Fibroblast of lung (primary cell): ENCODE measurements around the gene SLC7A6. TPM values are rescaled to one million over a fixed set of nuclear protein-coding genes. Genes with fewer than 3 reads are reported as not detected.

Source experiments
- DNase-seq, 2 donors: peaks; one replicate each; pipeline versions ENCODE4 v3.0.0 to v3.0.0-alpha.2; 2010; ENCODE audit warnings: low read depth in 2 of 2
- H2AFZ ChIP-seq: 2 replicates; pipeline ENCODE4 v1.5.1; 2012; ENCODE audit warnings: low read length, control low read depth, inconsistent platforms
- H3K27ac ChIP-seq: 2 replicates; pipeline ENCODE4 v1.5.1; 2011; ENCODE audit warnings: low read length, control low read depth; ENCODE audit not compliant: insufficient read depth
- H3K27me3 ChIP-seq: 2 replicates; pipeline ENCODE4 v1.5.1; 2011; ENCODE audit warnings: mild to moderate bottlenecking, low read length; ENCODE audit not compliant: control insufficient read depth, insufficient read depth
- H3K36me3 ChIP-seq: 2 replicates; pipeline ENCODE4 v1.5.1; 2011; ENCODE audit warnings: low read length; ENCODE audit not compliant: control insufficient read depth, insufficient read depth
- H3K4me1 ChIP-seq: 2 replicates; pipeline ENCODE4 v1.5.1; 2011; ENCODE audit warnings: low read length; ENCODE audit not compliant: control insufficient read depth, insufficient read depth; ENCODE audit errors: extremely low read depth
- H3K4me2 ChIP-seq: 2 replicates; pipeline ENCODE4 v1.5.1; 2011; ENCODE audit warnings: low read length, control low read depth; ENCODE audit not compliant: insufficient read depth; ENCODE audit errors: extremely low read depth
- H3K4me3 ChIP-seq, 4 experiments: fragments of 200-600 bp in 1 of 4; sonication (generic) in 1 of 4; replicated peaks in 1 of 4; 2 replicates each; pipeline ENCODE4 v1.5.1; 2011 to 2016; ENCODE audit warnings: low read length in 4 of 4, low read depth in 3 of 4, mild to moderate bottlenecking in 3 of 4, control low read depth in 2 of 4, inconsistent platforms in 1 of 4, mixed read lengths in 1 of 4; ENCODE audit not compliant: insufficient read depth in 1 of 4; ENCODE audit errors: control extremely low read depth in 1 of 4
- H3K79me2 ChIP-seq: 2 replicates; pipeline ENCODE4 v1.5.1; 2012; ENCODE audit warnings: mild to moderate bottlenecking, low read length, inconsistent platforms; ENCODE audit not compliant: control insufficient read depth, insufficient read depth
- H3K9ac ChIP-seq: 2 replicates; pipeline ENCODE4 v1.5.1; 2011; ENCODE audit warnings: mild to moderate bottlenecking, low read length, control low read depth; ENCODE audit not compliant: insufficient read depth
- H3K9me3 ChIP-seq: 2 replicates; pipeline ENCODE4 v1.5.1; 2012; ENCODE audit warnings: low read depth, low read length; ENCODE audit not compliant: control insufficient read depth, insufficient read depth
- H4K20me1 ChIP-seq: 2 replicates; pipeline ENCODE4 v1.5.1; 2011; ENCODE audit warnings: low read length; ENCODE audit not compliant: control insufficient read depth, insufficient read depth; ENCODE audit errors: extremely low read depth
- EZH2 ChIP-seq: IDR thresholded peaks from 2 replicates; pipeline ENCODE4 v1.5.1; 2012; ENCODE audit warnings: low read length, control low read depth, mild to moderate bottlenecking; ENCODE audit errors: missing control alignments
- polyA plus RNA-seq, 2 donors: library from polyadenylated mRNA; depleted of rRNA in 1 of 2; stranded (reverse) in 1 of 2; unstranded in 1 of 2; fragments of >200 nt; gene quantifications; 2 replicates each; pipeline ENCODE4 v1.2.1, GENCODE V29; 2011 to 2012; ENCODE audit warnings: missing spikeins in 1 of 2
- total RNA-seq: library from RNA; depleted of rRNA; stranded (reverse); fragments of >200 nt; gene quantifications from 2 replicates; pipeline ENCODE4 v1.2.1, GENCODE V29; 2014
- TF ChIP-seq, protein P1 (sequence below), 2 donors: IDR thresholded peaks in 1 of 2; conservative IDR thresholded peaks in 1 of 2; 1 replicate in 1 of 2; 2 replicates in 1 of 2; pipeline ENCODE4 v1.5.1; 2011 to 2012; ENCODE audit warnings: low read length in 2 of 2, control low read depth in 1 of 2, inconsistent platforms in 1 of 2, low read depth in 1 of 2, mild to moderate bottlenecking in 1 of 2

The SLC7A6 gene
- total and polyA plus RNA-seq, 2 donors (not counting 1 experiment from before 2014, with no cell fraction given), result 11.9 to 19.0 TPM

DNA sequence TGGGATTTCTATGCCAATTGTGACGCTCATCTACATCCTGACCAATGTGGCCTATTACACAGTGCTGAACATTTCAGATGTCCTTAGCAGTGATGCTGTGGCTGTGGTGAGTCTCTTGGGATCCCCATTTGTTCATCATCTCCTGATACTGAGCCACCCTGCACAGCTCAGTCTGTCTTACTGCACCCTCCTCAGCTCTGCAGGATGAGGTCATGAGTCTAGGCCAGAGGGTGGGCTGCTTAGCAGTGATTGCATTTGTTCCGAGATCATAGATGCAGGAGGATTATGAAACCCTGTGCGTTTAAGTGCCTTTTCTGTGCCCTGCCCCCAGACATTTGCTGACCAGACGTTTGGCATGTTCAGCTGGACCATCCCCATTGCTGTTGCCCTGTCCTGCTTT, 26.9 kb downstream of the SLC7A6 start:
- DNase-seq, result no peak
- peaks cover 16% of the 10 kb centered on the region for H3K36me3 ChIP-seq
- H4K20me1 ChIP-seq, result no peaks in the 10 kb centered on the region
- H3K4me2 ChIP-seq, result no peak overlapping the region
- H3K4me1 ChIP-seq, result peaks cover 10% of the 10 kb centered on the region
- H3K79me2 ChIP-seq, result peaks cover 4% of the 10 kb centered on the region
- TF ChIP-seq, protein P1, sequence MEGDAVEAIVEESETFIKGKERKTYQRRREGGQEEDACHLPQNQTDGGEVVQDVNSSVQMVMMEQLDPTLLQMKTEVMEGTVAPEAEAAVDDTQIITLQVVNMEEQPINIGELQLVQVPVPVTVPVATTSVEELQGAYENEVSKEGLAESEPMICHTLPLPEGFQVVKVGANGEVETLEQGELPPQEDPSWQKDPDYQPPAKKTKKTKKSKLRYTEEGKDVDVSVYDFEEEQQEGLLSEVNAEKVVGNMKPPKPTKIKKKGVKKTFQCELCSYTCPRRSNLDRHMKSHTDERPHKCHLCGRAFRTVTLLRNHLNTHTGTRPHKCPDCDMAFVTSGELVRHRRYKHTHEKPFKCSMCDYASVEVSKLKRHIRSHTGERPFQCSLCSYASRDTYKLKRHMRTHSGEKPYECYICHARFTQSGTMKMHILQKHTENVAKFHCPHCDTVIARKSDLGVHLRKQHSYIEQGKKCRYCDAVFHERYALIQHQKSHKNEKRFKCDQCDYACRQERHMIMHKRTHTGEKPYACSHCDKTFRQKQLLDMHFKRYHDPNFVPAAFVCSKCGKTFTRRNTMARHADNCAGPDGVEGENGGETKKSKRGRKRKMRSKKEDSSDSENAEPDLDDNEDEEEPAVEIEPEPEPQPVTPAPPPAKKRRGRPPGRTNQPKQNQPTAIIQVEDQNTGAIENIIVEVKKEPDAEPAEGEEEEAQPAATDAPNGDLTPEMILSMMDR (conservative IDR thresholded peaks at IDR 0.05 in 1 of 2, IDR thresholded peaks at IDR 0.05 in 1 of 2; ENCODE audit: low read depth in 1 of 2, low read length in 2 of 2), result no peak
- TF ChIP-seq EZH2, result no peak
- H3K9ac ChIP-seq, result no peak overlapping the region
- no peak overlapping the region for H3K4me3 ChIP-seq
- H3K27me3 ChIP-seq, result no peaks in the 10 kb centered on the region
- no peak overlapping the region for H3K27ac ChIP-seq
- H2AFZ ChIP-seq, result no peak overlapping the region
- H3K9me3 ChIP-seq, result no peaks in the 10 kb centered on the region

GRCh38 chr16:68292425-68292824, 28.1 kb downstream of the SLC7A6 start:
- Histone ChIP-seq H3K36me3 (peaks cover 16% of the 10 kb centered on the region), H4K20me1 (no peaks in the 10 kb centered on the region), H3K27ac (no peak overlapping the region), H3K4me1 (peaks cover 8% of the 10 kb centered on the region), H3K9me3 (no peaks in the 10 kb centered on the region), H3K27me3 (no peaks in the 10 kb centered on the region), H2AFZ (no peak overlapping the region), H3K79me2 (no peaks in the 10 kb centered on the region), H3K9ac (no peak overlapping the region), H3K4me3 (no peak overlapping the region), H3K4me2 (no peak overlapping the region)
- no peak for DNase-seq
- TF ChIP-seq, protein P1 (conservative IDR thresholded peaks at IDR 0.05 in 1 of 2, IDR thresholded peaks at IDR 0.05 in 1 of 2; ENCODE audit: low read depth in 1 of 2, low read length in 2 of 2), result no peak
- TF ChIP-seq EZH2, result no peak

DNA sequence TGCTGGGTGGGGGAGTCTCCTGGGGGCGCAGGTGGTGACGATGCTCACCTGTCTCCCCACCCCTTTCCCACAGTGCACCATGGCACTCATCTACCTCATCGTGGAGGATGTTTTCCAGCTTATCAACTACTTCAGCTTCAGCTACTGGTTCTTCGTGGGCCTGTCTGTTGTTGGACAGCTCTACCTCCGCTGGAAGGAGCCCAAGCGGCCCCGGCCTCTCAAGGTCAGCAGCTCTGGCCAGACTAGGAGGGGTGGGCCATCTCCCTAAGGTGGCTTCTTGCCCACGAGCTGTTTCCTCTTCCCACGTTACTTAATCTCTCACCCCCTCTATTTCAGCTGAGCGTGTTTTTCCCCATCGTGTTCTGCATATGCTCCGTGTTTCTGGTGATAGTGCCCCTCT, 32.0 kb downstream of the SLC7A6 start:
- no peaks in the 10 kb centered on the region for H3K9me3 ChIP-seq
- no peak overlapping the region for H3K4me2 ChIP-seq
- TF ChIP-seq, protein P1 (conservative IDR thresholded peaks at IDR 0.05 in 1 of 2, IDR thresholded peaks at IDR 0.05 in 1 of 2; ENCODE audit: low read depth in 1 of 2, low read length in 2 of 2), result no peak
- no peak for TF ChIP-seq EZH2
- H3K27ac ChIP-seq, result no peak overlapping the region
- H3K4me3 ChIP-seq, result no peak overlapping the region
- no peaks in the 10 kb centered on the region for H3K27me3 ChIP-seq
- H2AFZ ChIP-seq, result no peak overlapping the region
- DNase-seq, result no peak
- no peak overlapping the region for H3K9ac ChIP-seq
- H3K4me1 ChIP-seq, result peaks cover 17% of the 10 kb centered on the region
- no peaks in the 10 kb centered on the region for H3K79me2 ChIP-seq
- no peaks in the 10 kb centered on the region for H4K20me1 ChIP-seq
- H3K36me3 ChIP-seq, result peaks cover 21% of the 10 kb centered on the region
